HepG2 (cell line): ENCODE measurements around the gene MYO5B. TPM values are rescaled to one million over a fixed set of nuclear protein-coding genes. Genes with fewer than 3 reads are reported as not detected.

Experiments
- ATAC-seq: fragments of 200-7000 bp; cut with Tn5 transposase; 3 replicates; pipeline ENCODE4 v1.9.1; 2020; ENCODE audit warnings: mild to moderate bottlenecking, moderate library complexity
- BruUV-seq: library from RNA; stranded (reverse); fragments of 400-500 nt; replicated peaks from 2 replicates; lab custom pipeline; 2021; lab: Mats Ljungman, UMichigan
- CTCF ChIA-PET: fragments of 300-600 bp; formaldehyde crosslinking; extraction: SDS; loops from one replicate; lab custom pipeline; 2021; ENCODE audit warnings: low total read pairs, inconsistent platforms, low intra/inter-chr PET ratio; lab: Yijun Ruan, JAX
- POLR2A ChIA-PET: fragments of 350-600 bp; sonication (Branson Sonifier 250); formaldehyde crosslinking; loops from one replicate; lab custom pipeline; 2020; ENCODE audit warnings: antibody characterized with exemption, inconsistent platforms; lab: Yijun Ruan, JAX
- DNase-seq: peaks from one replicate; pipeline ENCODE4 v3.0.0-alpha.2; 2015; ENCODE audit warnings: low spot score
- FAIRE-seq: peaks from 3 replicates; lab custom pipeline; 2011; peaks lifted over from hg19 to GRCh38; lab: Jason Lieb, UNC
- H2AFZ ChIP-seq: one replicate; pipeline ENCODE4 v1.6.1; 2011; ENCODE audit warnings: low read length, inconsistent platforms
- H3K27ac ChIP-seq: fragments of 300-600 bp; 3 replicates; pipeline ENCODE4 v1.8.0; 2011; ENCODE audit warnings: mixed run types, mild to moderate bottlenecking, mixed read lengths, low read length, inconsistent platforms; ENCODE audit not compliant: insufficient read depth; ENCODE audit errors: extremely low read length
- H3K27me3 ChIP-seq, 2 experiments: fragments of 200-600 bp in 1 of 2; 2 replicates in 1 of 2; 3 replicates in 1 of 2; pipeline versions ENCODE4 v1.6.0 to v1.8.0; 2011; ENCODE audit warnings: low read length in 2 of 2, mild to moderate bottlenecking in 2 of 2, moderate library complexity in 2 of 2, inconsistent platforms in 1 of 2; ENCODE audit not compliant: insufficient read depth in 2 of 2, control insufficient read depth in 1 of 2
- H3K36me3 ChIP-seq, 2 experiments: fragments of 200-600 bp in 1 of 2; replicated peaks in 1 of 2; 2 replicates in 1 of 2; 3 replicates in 1 of 2; pipeline versions ENCODE4 v1.5.1 to v1.8.0; 2011; ENCODE audit warnings: low read length in 2 of 2, inconsistent platforms in 1 of 2; ENCODE audit not compliant: insufficient read depth in 2 of 2, control insufficient read depth in 1 of 2
- H3K4me1 ChIP-seq: 2 replicates; pipeline ENCODE4 v1.5.1; 2012; ENCODE audit warnings: low read length, inconsistent platforms; ENCODE audit not compliant: insufficient read depth
- H3K4me2 ChIP-seq: 2 replicates; pipeline ENCODE4 v1.6.0; 2011; ENCODE audit warnings: low read depth, low read length, inconsistent platforms
- H3K4me3 ChIP-seq, 3 experiments: fragments of 200-600 bp in 1 of 3; sonication (generic), shearing (Covaris generic) in 1 of 3; replicated peaks in 1 of 3; 2 replicates each; pipeline ENCODE4 v1.5.1; 2011 to 2016; ENCODE audit warnings: low read length in 3 of 3, inconsistent platforms in 2 of 3, low read depth in 2 of 3, mild to moderate bottlenecking in 2 of 3, control low read depth in 1 of 3, mixed read lengths in 1 of 3; ENCODE audit not compliant: insufficient read depth in 1 of 3
- H3K79me2 ChIP-seq: one replicate; pipeline ENCODE4 v1.6.1; 2011; ENCODE audit warnings: low read length, inconsistent platforms; ENCODE audit not compliant: insufficient read depth
- H3K9ac ChIP-seq: 2 replicates; pipeline ENCODE4 v1.6.0; 2011; ENCODE audit warnings: mild to moderate bottlenecking, low read depth, low read length, inconsistent platforms; ENCODE audit not compliant: insufficient read depth
- H3K9me3 ChIP-seq: 2 replicates; pipeline ENCODE4 v1.5.1; 2012; ENCODE audit warnings: mild to moderate bottlenecking, low read length
- H4K20me1 ChIP-seq: 2 replicates; pipeline ENCODE4 v1.6.0; 2011; ENCODE audit warnings: inconsistent platforms, mild to moderate bottlenecking, low read length, moderate library complexity; ENCODE audit not compliant: insufficient read depth
- HNRNPH1 ChIP-seq: fragments of 200-400 bp; formaldehyde crosslinking; optimal IDR thresholded peaks from 2 replicates; pipeline ENCODE3; 2017; ENCODE audit warnings: mild to moderate bottlenecking, low read depth, low read length
- MAF1 ChIP-seq: sonication (generic); formaldehyde crosslinking; IDR thresholded peaks from 2 replicates; pipeline ENCODE4 v1.5.0; 2020; ENCODE audit warnings: missing genetic modification reagents, borderline replicate concordance
- SP1 ChIP-seq, 2 experiments: fragments of 450-650 bp in 1 of 2; sonication (generic) in 1 of 2; formaldehyde crosslinking in 1 of 2; IDR thresholded peaks; 2 replicates each; pipeline versions ENCODE4 v1.4.0 to v1.6.1; 2016 to 2020; ENCODE audit warnings: missing genetic modification reagents in 1 of 2
- TCF7 ChIP-seq: sonication (generic); IDR thresholded peaks from 2 replicates; pipeline ENCODE4 v1.6.1; 2016; ENCODE audit warnings: antibody characterized with exemption, low read depth
- TMF1 ChIP-seq: sonication (generic); formaldehyde crosslinking; IDR thresholded peaks from 2 replicates; pipeline ENCODE4 v1.8.1; 2022; ENCODE audit warnings: low read depth, missing genetic modification reagents
- TOPORS ChIP-seq: sonication (generic); formaldehyde crosslinking; IDR thresholded peaks from 2 replicates; pipeline ENCODE4 v1.8.0; 2023; ENCODE audit warnings: mild to moderate bottlenecking, missing genetic modification reagents
- ZMYM2 ChIP-seq: sonication (generic); formaldehyde crosslinking; IDR thresholded peaks from 2 replicates; pipeline ENCODE4 v1.8.0; 2022; ENCODE audit warnings: mild to moderate bottlenecking, missing genetic modification reagents
- ZNF121 ChIP-seq: sonication (generic); formaldehyde crosslinking; IDR thresholded peaks from 2 replicates; pipeline ENCODE4 v1.5.0; 2020; ENCODE audit warnings: mild to moderate bottlenecking, missing genetic modification reagents
- ZNF124 ChIP-seq: sonication (generic); formaldehyde crosslinking; IDR thresholded peaks from 2 replicates; pipeline ENCODE4 v1.4.0; 2020; ENCODE audit warnings: missing genetic modification reagents
- ZNF460 ChIP-seq: sonication (generic); formaldehyde crosslinking; IDR thresholded peaks from 2 replicates; pipeline ENCODE4 v1.5.1; 2020; ENCODE audit warnings: missing genetic modification reagents, mild to moderate bottlenecking, borderline replicate concordance
- ZNF468 ChIP-seq: sonication (generic); formaldehyde crosslinking; IDR thresholded peaks from 2 replicates; pipeline ENCODE4 v1.8.0; 2022; ENCODE audit warnings: mild to moderate bottlenecking, moderate library complexity, missing genetic modification reagents
- ZNF619 ChIP-seq: sonication (generic); formaldehyde crosslinking; IDR thresholded peaks from 2 replicates; pipeline ENCODE4 v1.4.0; 2020; ENCODE audit warnings: mild to moderate bottlenecking, missing genetic modification reagents
- ZNF652 ChIP-seq: IDR thresholded peaks from 2 replicates; pipeline ENCODE4 v1.6.1; 2016; ENCODE audit warnings: low read depth, borderline replicate concordance
- ZNF720 ChIP-seq: sonication (generic); formaldehyde crosslinking; IDR thresholded peaks from 2 replicates; pipeline ENCODE4 v1.4.0; 2020; ENCODE audit warnings: missing genetic modification reagents
- ZNF773 ChIP-seq: sonication (generic); formaldehyde crosslinking; IDR thresholded peaks from 2 replicates; pipeline ENCODE4 v1.4.0; 2020; ENCODE audit warnings: missing genetic modification reagents, borderline replicate concordance
- WGBS: methylation state at CpG from one replicate; pipeline ENCODE4 v1.1.6; 2017; ENCODE audit warnings: low lambda C conversion rate; 5-methylcytosine and 5-hydroxymethylcytosine counted together
- in situ Hi-C: cut with HindIII; loops from 2 replicates; pipeline ENCODE4 v1.10.0; 2017; ENCODE audit warnings: low pct_unique_long_range_greater_than_20kb; ENCODE audit not compliant: extremely low pct_ligation_motif_present
- intact Hi-C: fragments of 100-400 bp; cut with micrococcal nuclease; formaldehyde crosslinking; loops from one replicate; pipeline ENCODE4 v1.10.0; 2022; ENCODE audit not compliant: unreplicated experiment
- polyA plus RNA-seq, 8 experiments: library from polyadenylated mRNA; depleted of rRNA in 3 of 8; stranded (reverse) in 7 of 8; unstranded in 1 of 8; fragments of >200 nt; fragmentation: Illumina TruSeq in 4 of 8; extraction: Trizol in 4 of 8; gene quantifications; 2 replicates each; pipeline versions ENCODE4 v1.2.1 to v1.2.3, GENCODE V29; 2011 to 2016; ENCODE audit warnings: low read depth in 4 of 8, missing spikeins in 1 of 8, mixed read lengths in 1 of 8; ENCODE audit not compliant: insufficient read depth in 1 of 8
- total RNA-seq, 5 experiments: library from RNA; depleted of rRNA; stranded (reverse); fragments of >200 nt; fragmentation: Illumina TruSeq; extraction: Trizol; gene quantifications; 2 replicates each; pipeline ENCODE4 v1.2.3, GENCODE V29; 2016; ENCODE audit warnings: low read depth in 1 of 5

Gene MYO5B
- total and polyA plus RNA-seq, 2 of the 13 experiments (the other 11 are each of a cell fraction or from before 2014, with no cell fraction given), result 13.1 to 24.0 TPM

- Histone ChIP-seq H4K20me1 (no peaks in the 10 kb centered on the region; the same call in 1 of the 2 replicates), H3K9ac (no peak overlapping the region), H3K4me2 (no peak overlapping the region), H3K79me2 (peaks cover 10% of the 10 kb centered on the region), H3K27ac (no peak overlapping the region), H3K4me3 (no peak overlapping the region), H3K36me3 (no peaks in the 10 kb centered on the region), H2AFZ (no peak overlapping the region), H3K9me3 (no peaks in the 10 kb centered on the region), H3K4me1 (peaks cover 14% of the 10 kb centered on the region), H3K27me3 (no peaks in the 10 kb centered on the region)
- DNase-seq (no peak), FAIRE-seq (no peak), ATAC-seq (no peak)
- ChIA-PET POLR2A (no interaction called here), CTCF (no interaction called here)
- intact Hi-C loops (loop anchor here (5.0 kb wide), 1 partner anchor 55 kb away; no protein-coding TSS in a partner anchor), in situ Hi-C loops (no loop called here)
- 93% methylated on average over 1 of the region's 1 CpG for WGBS
- no TSS peak for BruUV-seq
- no peak for TF ChIP-seq HNRNPH1
- TF ChIP-seq MAF1 (CRISPR knock-in tag), result no peak
- no peak for TF ChIP-seq SP1 (IDR thresholded peaks at IDR 0.05)
- TF ChIP-seq SP1 (CRISPR knock-in tag; IDR thresholded peaks at IDR 0.05), result no peak
- no peak for TF ChIP-seq ZNF773 (CRISPR knock-in tag)
- TF ChIP-seq ZNF460 (CRISPR knock-in tag), result no peak
- TF ChIP-seq ZNF124 (CRISPR knock-in tag), result no peak
- TF ChIP-seq TCF7, result no peak
- TF ChIP-seq TOPORS (CRISPR knock-in tag), result no peak
- no peak for TF ChIP-seq ZNF468 (CRISPR knock-in tag)
Measured at GRCh38 chr18:50182511-50182910, 12.4 kb downstream of the MYO5B start.

- intact Hi-C loops (loop anchor here (5.0 kb wide), 1 partner anchor 54 kb away; no protein-coding TSS in a partner anchor), in situ Hi-C loops (no loop called here)
- no peaks in the 10 kb centered on the region; the same call in 1 of the 2 replicates for H4K20me1 ChIP-seq
- H3K4me2 ChIP-seq, result no peak overlapping the region
- no peak overlapping the region for H2AFZ ChIP-seq
- H3K4me1 ChIP-seq, result peaks cover 12% of the 10 kb centered on the region
- H3K27ac ChIP-seq, result no peak overlapping the region
- no peaks in the 10 kb centered on the region for H3K36me3 ChIP-seq
- H3K4me3 ChIP-seq, result no peak overlapping the region
- ATAC-seq (no peak), FAIRE-seq (no peak), DNase-seq (no peak)
- H3K79me2 ChIP-seq, result peaks cover 4% of the 10 kb centered on the region
- BruUV-seq, result no TSS peak
- H3K9me3 ChIP-seq, result no peaks in the 10 kb centered on the region
- TF ChIP-seq ZNF619 (CRISPR knock-in tag) (no peak), TMF1 (no peak), ZNF121 (no peak), ZMYM2 (CRISPR knock-in tag) (no peak), ZNF652 (CRISPR knock-in tag) (no peak), ZNF720 (CRISPR knock-in tag) (no peak)
- ChIA-PET CTCF (no interaction called here), POLR2A (no interaction called here)
- H3K9ac ChIP-seq, result no peak overlapping the region
- H3K27me3 ChIP-seq, result no peaks in the 10 kb centered on the region
- whole genome bisulfite sequencing, result 45% methylated on average over 2 of the region's 2 CpGs
Measured at GRCh38 chr18:50181590-50181989, 13.4 kb downstream of the MYO5B start.
